Measurements from ENCODE around the gene PTPRM.

DNA sequence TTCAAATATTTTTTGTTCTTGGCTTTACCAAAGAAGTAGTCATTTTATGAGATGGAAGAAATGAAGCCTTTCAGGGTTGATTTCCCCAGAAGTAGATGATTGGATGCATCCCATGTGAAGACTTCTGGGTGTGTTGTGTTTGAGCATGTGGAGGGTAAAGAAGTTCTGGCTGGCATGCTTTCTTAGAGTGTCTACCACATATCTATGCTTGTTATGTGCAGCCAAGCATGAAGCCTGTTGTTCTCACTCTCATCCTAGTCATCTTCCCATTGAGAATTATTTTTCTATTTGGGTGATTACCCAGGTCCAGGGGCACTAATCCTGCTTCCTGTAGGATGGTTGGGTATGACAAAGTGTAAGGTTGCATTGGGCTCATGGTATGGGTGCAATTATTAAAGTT lies 472.9 kb downstream of the PTPRM start:
- TF ChIP-seq EZH2 (IDR thresholded peaks at IDR 0.05; ENCODE audit: borderline replicate concordance, low read depth, low read length, severe bottlenecking): no peak
- TF ChIP-seq, protein P1, sequence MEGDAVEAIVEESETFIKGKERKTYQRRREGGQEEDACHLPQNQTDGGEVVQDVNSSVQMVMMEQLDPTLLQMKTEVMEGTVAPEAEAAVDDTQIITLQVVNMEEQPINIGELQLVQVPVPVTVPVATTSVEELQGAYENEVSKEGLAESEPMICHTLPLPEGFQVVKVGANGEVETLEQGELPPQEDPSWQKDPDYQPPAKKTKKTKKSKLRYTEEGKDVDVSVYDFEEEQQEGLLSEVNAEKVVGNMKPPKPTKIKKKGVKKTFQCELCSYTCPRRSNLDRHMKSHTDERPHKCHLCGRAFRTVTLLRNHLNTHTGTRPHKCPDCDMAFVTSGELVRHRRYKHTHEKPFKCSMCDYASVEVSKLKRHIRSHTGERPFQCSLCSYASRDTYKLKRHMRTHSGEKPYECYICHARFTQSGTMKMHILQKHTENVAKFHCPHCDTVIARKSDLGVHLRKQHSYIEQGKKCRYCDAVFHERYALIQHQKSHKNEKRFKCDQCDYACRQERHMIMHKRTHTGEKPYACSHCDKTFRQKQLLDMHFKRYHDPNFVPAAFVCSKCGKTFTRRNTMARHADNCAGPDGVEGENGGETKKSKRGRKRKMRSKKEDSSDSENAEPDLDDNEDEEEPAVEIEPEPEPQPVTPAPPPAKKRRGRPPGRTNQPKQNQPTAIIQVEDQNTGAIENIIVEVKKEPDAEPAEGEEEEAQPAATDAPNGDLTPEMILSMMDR (IDR thresholded peaks at IDR 0.05; ENCODE audit: borderline replicate concordance, extremely low read depth, low read length, poor library complexity, severe bottlenecking): no peak

Data from DND-41 (cell line).